NCI-H1105 (cell line): ENCODE data around the gene GIPC1.
"Not testable (repeated sequence)": the region's sequence is repeated elsewhere in the genome, so short reads cannot be mapped to it uniquely, and the experiment has no call there.

Source experiments
- DNase-seq: peaks from one replicate; lab custom pipeline; 2025; lab: John Stamatoyannopoulos, UW

GIPC1 gene

GRCh38 chr19:14470031-14470876 lies 25.7 kb downstream of the GIPC1 start:
- no peak for DNase-seq

- no peak for DNase-seq
Observed at GRCh38 chr19:14467816-14468215, 28.1 kb downstream of the GIPC1 start.

DNA sequence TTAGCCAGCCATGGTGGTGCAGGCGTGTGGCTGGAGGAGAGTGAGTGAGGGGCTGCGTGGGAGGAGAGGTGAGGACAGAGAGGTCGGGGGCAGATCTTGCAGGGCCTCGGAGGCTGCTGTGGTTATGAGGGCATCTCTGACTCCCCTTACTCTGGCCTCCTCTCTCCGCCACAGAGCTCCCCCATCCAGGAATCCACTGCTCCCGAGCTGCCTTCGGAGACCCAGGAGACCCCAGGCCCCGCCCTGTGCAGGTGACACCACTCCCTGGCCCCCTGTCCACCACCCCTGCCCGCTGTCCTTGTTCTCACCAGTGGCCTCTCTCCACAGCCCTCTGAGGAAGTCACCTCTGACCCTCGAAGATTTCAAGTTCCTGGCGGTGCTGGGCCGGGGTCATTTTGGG lies 28.5 kb downstream of the GIPC1 start:
- DNase-seq: no peak

DNA sequence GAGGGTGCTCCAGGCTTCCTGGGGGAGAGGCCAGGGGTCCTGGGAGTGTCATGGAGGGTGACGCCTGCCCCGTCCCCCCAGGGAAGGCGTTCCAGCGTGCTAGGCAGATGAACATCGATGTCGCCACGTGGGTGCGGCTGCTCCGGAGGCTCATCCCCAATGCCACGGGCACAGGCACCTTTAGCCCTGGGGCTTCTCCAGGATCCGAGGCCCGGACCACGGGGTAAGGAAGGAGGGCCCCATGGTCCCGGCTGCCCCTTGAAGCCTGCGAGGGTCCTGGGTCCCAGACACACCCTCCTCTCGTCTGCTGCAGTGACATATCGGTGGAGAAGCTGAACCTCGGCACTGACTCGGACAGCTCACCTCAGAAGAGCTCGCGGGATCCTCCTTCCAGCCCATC lies 32.2 kb downstream of the GIPC1 start:
- no peak for DNase-seq

DNA sequence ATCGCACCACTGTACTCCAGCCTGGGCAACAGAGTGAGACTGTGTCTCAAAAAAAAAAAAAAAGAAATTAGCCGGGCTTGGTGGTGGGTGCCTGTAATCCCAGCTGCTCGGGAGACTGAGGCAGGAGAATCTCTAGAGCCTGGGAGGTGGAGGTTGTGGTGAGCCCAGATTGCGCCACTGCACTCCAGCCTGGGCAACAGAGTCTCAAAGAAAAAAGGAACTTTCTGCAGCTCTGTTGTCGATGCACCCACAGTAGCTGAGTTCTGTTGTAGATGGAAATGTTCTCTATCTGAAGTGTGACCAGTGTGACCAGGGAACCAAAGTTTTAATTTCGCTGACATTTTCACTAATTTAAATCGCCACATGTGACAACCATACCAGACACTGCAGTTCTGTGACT lies 33.5 kb downstream of the GIPC1 start:
- not testable (repeated sequence) for DNase-seq

GRCh38 chr19:14460935-14461334 lies 35.0 kb downstream of the GIPC1 start:
- no peak for DNase-seq

DNA sequence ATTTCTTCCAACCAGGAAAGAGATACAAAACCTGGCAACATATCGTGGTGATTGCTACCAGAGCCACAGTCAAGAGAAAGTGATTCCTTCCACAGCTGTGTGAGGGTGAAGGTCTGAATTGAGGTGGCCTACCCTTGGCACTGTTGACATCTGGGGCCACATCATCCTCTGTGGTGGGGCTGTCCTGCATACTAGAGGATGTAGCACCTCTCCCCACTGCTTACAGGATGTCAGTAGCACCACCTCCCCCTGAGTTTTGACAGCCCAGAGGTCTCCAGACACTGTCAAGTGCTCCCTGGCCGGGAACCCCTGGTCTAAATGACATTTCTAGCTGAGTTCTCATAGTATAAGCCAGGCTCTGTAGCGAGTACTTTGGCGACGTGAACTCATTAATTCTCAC lies 36.2 kb downstream of the GIPC1 start:
- no peak for DNase-seq

DNA sequence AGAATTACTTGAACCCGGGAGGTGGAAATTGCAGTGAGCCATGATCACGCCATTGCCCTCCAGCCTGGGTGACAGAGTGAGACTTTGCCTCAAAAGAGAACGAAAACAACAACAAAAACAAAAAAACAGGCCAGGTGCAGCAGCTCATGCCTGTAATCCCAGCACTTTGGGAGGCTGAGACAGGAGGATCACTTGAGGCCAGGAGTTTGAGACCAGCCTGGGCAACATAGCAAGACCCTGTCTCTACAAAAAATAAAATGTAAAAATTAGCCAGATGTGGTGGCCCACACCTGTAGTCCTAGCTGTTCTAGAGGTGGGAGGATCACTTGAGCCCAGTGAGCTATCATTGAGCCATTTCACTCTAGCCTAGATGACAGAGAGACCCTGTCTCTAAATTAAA lies 43.6 kb downstream of the GIPC1 start:
- DNase-seq: not testable (repeated sequence)

DNA sequence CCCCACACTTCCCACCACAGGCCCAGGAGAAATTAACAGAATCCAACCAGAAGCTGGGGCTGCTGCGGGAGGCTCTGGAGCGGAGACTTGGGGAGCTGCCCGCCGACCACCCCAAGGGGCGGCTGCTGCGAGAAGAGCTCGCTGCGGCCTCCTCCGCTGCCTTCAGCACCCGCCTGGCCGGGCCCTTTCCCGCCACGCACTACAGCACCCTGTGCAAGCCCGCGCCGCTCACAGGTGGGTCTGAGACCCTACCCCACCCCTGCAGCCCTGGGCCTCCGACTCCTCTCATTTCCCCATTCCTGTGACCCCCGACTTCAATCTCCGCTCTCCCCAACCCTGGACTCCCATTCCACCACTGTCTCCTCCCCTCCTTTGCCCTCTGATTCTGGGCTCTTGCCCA lies 45.1 kb downstream of the GIPC1 start:
- no peak for DNase-seq

DNA sequence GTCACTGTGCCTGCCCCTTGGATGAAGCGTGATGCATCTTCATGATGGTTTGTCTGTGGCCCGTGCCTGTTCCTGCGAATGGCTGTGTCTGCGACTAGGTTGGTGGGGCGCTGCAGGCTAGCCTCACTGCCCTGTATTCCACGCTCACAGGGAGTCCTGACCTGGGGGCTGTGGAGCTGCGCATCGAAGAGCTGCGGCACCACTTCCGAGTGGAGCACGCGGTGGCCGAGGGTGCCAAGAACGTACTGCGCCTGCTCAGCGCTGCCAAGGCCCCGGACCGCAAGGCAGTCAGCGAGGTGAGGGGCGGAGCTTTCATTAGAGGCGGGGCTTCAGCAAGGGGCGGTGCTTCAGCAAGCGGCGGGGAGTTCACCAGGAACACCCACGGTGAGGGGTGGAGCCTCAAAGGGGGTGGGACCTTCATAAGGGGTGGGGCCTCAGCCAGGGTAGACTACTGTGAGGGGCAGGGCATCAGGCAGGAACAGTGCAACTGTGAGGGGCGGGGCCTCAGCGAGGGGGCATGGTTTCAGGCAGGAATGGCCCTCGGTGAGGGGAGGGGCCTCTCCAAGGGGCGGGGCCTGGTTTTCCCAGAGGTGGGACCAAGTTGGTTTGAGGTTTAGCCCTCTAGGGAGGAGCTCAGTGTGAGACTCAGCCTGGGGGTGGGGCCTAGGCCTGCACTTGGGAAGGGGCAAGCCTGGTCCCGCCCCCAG lies 45.6 kb downstream of the GIPC1 start:
- DNase-seq: no peak

DNA sequence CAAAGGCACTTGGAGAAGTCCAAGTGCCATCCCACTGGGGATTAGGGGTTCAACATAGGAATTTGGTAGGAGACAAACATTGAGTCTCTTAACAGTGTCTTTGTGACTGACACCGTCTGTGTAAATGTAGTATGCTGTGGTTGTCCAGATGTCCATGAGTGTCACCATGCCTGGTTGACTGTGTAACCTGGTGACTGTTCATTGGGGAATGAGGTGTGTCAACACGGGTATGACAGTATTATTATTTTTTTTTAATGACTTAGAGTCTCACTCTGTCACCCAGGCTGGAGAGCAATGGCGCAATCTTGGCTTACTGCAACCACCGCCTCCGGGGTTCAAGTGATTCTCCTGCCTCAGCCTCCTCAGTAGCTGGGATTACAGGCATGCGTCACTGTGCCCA lies 46.6 kb downstream of the GIPC1 start:
- DNase-seq: no peak

GRCh38 chr19:14446336-14447036 lies 49.4 kb downstream of the GIPC1 start:
- no peak for DNase-seq

GRCh38 chr19:14443632-14444216 lies 52.2 kb downstream of the GIPC1 start:
- no peak for DNase-seq

DNA sequence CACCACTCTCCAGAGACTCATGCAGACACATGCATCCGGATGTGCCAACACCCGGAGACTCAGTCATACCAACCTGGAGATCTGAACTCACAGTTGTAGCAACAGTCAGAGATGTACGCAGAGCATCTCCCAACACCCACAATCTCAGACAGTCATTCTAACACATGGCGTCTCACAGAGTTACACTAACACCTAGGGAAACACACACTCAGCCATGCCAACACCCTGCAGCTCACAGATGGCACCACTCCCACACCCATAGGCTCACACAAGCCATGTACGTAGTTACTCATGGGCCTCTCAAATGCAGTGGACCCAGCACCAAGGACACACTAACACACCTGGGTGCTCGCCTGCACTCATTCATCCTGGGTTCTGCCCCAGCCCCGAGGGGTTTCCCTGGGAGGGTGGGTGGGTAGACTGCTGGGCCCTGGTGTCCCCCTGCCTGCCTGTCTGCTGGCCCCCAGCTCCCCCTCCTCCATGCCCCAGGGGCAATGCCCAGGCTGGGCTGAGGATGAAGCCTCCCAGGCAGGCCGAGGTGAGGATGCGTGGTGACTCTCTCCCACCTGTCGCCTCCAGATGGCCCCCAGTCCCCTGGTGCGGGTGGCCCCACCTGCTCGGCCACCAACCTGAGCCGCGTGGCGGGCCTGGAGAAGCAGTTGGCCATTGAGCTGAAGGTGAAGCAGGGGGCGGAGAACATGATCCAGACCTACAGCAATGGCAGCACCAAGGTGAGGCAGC lies 52.9 kb downstream of the GIPC1 start:
- no peak for DNase-seq

DNA sequence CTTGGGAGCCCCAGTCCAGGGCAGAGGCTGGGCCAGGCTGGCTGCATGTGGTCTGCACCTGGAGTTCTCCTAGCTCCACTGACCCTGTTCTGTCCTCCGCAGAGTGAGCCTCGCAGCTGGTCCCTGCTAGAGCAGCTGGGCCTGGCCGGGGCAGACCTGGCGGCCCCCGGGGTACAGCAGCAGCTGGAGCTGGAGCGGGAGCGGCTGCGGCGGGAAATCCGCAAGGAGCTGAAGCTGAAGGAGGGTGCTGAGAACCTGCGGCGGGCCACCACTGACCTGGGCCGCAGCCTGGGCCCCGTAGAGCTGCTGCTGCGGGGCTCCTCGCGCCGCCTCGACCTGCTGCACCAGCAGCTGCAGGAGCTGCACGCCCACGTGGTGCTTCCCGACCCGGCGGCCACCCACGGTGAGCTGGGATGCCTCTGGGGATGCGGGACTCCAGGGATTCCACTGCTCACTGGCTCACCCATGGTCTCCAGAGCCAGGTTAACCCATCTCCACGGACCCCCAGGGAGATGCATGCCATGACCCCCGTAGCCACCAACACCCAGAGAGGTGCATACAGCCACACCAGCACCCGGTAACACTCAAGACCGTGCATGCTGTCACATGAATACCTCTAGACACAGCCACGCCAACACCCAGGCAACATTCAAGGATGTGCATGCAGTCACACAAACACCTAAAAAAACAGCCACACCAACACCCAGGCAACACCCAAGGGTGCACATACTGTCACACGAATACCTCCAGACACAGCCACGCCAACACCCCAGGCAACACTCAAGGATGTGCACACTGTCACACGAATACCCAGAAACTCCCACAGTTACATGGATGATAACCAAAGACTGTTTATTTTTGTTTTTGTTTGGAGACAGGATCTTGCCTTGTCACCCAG lies 54.6 kb downstream of the GIPC1 start:
- no peak for DNase-seq

- no peak for DNase-seq
Observed at GRCh38 chr19:14440049-14440448, 55.9 kb downstream of the GIPC1 start.

DNA sequence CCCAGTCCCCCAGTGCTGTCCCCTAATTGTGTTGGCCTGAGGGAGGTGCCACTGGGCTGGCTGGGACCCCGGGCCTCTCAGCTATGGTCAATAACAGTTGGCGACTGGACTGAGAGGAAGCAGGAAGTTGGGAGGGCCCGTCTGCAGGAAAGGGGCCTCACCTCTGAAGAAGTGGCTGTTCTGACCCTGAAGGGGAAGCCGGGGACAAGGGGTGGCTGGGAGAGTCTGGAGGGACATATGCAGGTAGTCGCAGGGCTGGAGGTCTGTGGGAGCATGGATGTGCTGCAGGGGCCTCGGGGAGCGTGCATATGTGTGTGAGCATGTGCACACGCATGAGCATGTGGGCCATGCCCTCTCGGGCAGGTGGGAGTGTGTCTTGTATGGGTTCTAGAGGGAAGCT lies 56.9 kb downstream of the GIPC1 start:
- DNase-seq: no peak

- DNase-seq: no peak
Observed at GRCh38 chr19:14437578-14438140, 58.3 kb downstream of the GIPC1 start.

- no peak for DNase-seq
Observed at GRCh38 chr19:14435320-14436050, 60.4 kb downstream of the GIPC1 start.
